GM19372 (cell line): ENCODE data around the gene IRF2BP2.

Source experiments
- ATAC-seq: cut with Tn5 transposase; IDR thresholded peaks from one replicate; pipeline ENCODE4 v1.9.1; 2021; ENCODE audit warnings: mild to moderate bottlenecking, low read depth, moderate library complexity; ENCODE audit not compliant: unreplicated experiment

IRF2BP2 gene

GRCh38 chr1:234559902-234560676 is 49.9 kb downstream of the IRF2BP2 start:
- ATAC-seq = no peak

- no peak for ATAC-seq
Observed at GRCh38 chr1:234559152-234559901, 50.7 kb downstream of the IRF2BP2 start.

GRCh38 chr1:234558330-234558836 is 51.6 kb downstream of the IRF2BP2 start:
- no peak for ATAC-seq

GRCh38 chr1:234556245-234556943 is 53.6 kb downstream of the IRF2BP2 start:
- ATAC-seq = no peak

GRCh38 chr1:234555390-234556024 is 54.5 kb downstream of the IRF2BP2 start:
- ATAC-seq = no peak

- no peak for ATAC-seq
Observed at GRCh38 chr1:234554698-234555311, 55.2 kb downstream of the IRF2BP2 start.
